Measurements from ENCODE around the gene BNIP3.
A peak's percentile ranks its signal among the peaks of the same experiment; 100 is the strongest.

- TF ChIP-seq EGR1 (IDR thresholded peaks at IDR 0.05; ENCODE audit: low read depth in 2 of 2) = no peak
- no peak for TF ChIP-seq CTCF (IDR thresholded peaks at IDR 0.05; ENCODE audit: low read depth, low read length, missing input control)
- TF ChIP-seq ZBTB33 (IDR thresholded peaks at IDR 0.05) = no peak
- TF ChIP-seq MAX (IDR thresholded peaks at IDR 0.05) = peak; percentile 10
- TF ChIP-seq ATF3 (IDR thresholded peaks at IDR 0.05) = no peak
- TF ChIP-seq YY1 (IDR thresholded peaks at IDR 0.05) = peak; percentile 23
- peak; percentile 49 for TF ChIP-seq SP1 (IDR thresholded peaks at IDR 0.05)
- TF ChIP-seq RXRA (IDR thresholded peaks at IDR 0.05) = peak; percentile 19 to 50
These were observed 4.2 kb downstream of the BNIP3 start for GRCh38 chr10:131977323-131978096.

Data from liver (tissue), 3 donors.